Glomerular endothelial cell (primary cell): ENCODE measurements around the gene C1orf210. TPM values are rescaled to one million over a fixed set of nuclear protein-coding genes. Genes with fewer than 3 reads are reported as not detected.

Experiments
- DNase-seq: peaks from one replicate; pipeline ENCODE4 v3.0.0-alpha.2; 2011; ENCODE audit warnings: low read depth, low spot score; ENCODE audit errors: extremely low read depth
- total RNA-seq: library from RNA; depleted of rRNA; stranded (reverse); fragments of >200 nt; gene quantifications from 2 replicates; pipeline ENCODE4 v1.2.3, GENCODE V29; 2015

Gene C1orf210
- total RNA-seq, 1 donor from 2014 or later: not detected

DNA sequence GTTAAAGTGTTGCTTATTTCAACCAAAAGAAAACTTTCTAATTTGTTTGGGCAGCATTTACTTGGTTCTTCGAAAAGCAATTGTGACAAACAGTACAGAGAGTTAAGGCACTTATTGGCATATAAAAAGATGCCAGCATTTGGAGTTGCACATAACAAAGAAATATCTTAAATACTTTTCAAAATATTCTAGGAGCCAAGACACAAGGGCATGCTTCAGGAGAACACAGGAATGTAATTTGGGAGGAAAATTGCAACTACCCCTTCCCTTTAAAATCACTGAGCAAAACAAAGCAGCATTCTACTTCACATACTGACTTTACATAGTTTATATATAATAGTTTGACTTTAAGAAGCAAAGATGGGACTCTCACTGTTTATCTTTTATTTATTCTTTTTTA is 10.8 kb upstream of the C1orf210 start:
- DNase-seq: no peak

DNA sequence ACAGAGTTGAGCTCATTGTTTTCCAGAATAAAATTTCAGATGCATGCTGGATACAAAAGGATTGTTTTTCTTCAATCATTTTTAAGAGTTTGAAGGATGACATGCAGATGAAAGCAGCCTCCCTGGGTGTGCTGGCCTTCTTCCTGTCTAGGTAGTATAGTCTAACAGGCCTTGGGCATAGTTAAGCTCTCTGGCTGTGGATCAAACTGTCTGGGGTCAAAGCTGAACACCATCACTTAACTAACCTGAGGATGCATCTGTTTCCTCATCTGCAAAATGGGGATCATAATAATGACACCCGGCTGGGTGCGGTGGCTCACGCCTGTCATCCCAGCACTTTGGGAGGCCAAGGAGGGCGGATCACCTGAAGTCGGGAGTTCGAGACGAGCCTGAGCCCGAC is 9.4 kb upstream of the C1orf210 start:
- DNase-seq: no peak

DNA sequence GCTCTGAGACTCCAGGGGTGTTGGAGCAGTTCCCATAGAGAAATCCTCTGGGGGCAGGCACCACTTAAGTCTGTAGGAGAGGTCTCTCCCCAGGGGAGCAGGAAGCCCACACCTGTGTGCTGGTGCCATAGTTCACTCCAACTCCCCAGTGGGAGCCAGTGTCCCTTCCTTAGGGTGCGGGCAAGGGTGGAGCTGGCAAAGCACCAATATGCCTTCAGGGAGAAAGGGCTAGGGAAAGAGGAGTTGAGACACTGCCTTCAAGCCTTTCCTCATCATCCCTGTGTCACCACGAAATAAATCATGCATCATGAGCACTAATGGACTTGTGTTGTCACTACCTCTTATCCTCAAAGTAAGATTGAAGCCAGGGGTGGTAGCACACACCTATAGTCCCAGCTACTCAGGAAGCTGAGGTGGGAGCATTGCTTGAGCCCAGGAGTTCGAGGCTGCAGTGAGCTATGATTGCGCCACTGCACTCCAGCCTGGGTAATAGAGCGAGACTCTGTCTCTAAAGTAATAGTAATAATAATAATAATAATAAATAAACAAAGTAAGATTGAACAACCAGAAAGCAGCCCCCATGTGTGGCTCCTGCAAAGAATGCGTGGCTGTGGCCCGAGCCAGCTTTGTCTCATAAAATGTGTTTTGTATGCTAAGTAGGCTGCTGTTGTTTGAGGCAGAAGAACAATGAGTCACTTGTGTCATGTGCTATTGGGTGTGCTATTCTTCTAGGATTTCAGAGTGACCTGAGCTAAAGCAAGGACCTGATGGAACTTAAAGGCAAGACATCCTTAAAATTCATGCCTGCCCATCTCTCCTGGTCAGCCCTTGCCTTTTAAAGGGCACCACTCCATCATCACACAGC is 8.7 kb upstream of the C1orf210 start:
- no peak for DNase-seq

DNA sequence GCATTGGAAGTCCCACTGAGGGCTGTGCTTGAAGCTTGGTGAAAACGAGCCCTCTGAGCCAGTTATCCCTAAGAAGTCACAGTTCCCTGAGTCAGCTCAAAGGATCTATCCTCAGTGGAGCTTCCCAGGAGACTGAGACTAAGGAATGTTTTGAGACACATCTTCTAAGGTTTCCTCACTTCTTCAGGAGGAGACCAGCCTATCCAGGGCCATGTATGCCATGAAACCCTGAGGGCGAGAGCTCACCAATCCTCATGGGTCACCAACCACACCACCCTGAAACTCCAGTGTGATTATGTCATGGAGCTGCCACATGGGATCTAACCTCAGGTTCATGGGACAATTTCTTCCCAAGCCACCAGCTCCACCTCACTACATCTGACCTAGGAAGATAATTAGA is 7.8 kb upstream of the C1orf210 start:
- no peak for DNase-seq

DNA sequence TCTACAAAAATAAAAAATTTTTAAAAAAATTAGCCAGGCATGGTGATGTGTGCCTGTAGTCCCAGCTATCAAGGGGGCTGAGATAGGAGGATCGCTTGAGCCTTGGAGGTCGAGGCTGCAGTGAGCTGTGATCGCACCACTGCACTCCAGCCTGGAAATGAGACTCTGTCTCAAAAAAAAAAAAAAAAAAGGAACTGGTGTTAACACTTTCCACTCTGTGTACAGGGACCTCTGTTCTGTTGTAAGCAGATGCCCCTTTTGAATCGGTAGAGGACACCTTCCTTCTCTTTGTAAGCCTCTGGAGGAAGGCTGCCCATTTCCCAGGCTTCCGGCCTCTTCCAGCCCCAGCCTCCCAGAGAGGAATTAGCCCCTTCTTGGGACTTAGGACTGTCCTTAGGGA is 7.3 kb upstream of the C1orf210 start:
- DNase-seq: no peak

DNA sequence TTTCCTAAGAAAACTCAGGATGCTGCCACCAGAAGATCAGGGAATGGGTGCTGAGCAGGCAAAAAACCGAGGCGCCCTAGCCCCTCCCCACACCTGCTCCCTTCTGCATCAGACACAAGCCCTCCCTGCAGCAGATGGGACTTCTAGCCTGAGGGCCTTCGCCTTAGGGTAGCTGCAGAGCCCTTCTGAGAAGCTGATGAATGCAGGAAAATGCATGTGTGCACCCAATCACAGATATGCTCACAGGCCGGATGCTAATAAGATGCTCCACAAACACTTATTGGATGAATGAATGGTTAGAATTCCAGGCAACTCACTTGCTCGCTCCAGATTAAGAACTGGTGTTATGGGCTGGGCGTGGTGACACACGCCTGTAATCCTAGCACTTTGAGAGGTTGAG is 6.8 kb upstream of the C1orf210 start:
- no peak for DNase-seq

DNA sequence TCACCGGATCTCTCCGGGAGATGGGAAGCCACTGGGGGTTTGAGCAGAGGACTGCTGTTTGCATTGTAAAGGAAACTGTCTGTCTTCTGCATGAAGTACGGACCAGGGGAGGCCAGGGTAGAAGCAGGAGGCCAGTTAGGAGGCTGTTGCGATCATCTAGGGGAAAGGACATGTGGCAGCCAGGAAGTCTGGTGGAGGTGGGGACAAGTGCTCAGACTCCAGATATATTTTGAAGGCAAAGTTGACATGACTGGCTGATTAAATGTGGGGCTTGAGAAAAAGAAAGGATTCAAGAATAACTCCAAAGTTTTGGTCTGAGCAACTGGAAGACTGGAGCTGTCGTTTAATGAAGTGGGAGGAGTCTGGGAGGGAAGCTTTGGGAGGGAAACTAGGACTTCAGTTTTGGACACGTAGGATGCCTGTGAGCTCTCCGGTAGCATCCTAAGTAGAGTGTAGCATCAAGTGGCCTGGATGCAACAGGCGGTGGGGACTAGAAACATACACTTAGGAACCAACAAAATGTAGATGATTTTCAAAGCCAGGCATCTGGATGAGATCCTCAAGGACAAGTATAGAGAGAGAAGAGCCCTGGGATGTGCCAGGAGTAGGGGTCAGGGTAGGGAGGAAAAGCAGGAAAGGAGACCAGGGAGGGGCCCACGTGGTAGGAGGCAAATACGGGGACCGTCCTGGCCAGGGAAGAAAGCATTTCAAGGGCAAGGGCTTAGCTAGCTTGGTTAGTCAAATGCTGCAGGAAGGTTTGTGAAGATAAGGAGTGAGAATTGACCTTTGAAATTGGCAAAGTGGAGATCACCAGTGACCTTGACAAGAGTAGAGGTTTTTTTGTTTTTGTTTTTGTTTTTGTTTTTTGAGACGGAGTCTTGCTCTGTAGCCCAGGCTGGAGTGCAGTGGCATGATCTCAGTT is 3.7 kb upstream of the C1orf210 start:
- no peak for DNase-seq

DNA sequence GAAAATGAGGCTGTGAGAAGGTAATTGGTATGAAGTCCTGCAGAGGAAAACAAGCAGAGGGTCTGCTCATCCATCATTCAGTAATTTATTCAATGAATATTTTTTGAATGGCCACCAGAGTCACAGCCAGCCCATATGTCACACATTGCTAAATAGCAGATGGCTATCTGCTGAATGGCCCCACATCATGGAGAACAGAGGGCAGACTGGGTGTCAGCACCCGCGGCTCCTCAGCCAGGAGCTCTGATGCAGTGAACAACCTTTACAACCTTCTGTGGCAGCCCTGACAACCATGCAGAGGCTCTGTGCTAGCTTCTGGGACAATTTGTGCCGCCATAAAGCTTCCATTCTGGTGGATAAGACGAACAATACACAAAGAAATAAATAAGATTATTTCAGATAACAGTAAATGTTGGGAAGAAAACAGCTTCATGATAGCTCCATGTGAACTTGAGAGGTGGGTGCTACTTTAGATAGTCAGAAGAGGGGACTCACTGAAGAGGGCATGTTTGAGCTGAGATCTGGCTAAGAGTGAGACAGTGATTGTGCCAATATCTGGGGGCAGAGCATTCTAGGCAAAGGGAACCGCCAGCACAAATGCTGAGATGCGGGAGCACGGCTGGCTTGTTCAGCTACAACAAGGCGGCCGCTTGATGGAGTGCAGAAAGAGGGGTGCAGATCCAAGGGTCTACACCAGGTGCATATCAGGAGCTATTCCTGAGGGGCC is 2.8 kb upstream of the C1orf210 start:
- no peak for DNase-seq

DNA sequence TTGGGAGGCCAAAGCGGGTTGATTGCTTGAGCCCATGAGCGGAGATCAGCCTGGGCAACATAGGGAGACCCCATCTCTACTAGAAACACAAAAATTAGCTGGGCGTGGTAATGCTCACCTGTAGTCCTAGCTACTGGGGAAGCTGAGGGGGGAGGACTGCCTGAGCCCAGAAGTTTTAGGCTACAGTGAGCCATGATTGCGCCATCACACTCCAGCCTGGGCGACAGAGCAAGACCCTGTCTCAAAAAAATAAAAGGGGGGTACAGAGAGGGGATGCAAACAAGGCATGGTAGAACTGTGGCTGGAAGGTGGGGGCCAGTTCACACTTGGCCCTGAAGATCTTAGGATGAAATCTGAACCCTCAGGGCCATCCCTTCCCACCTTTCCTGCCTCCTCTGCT is 1.2 kb upstream of the C1orf210 start:
- no peak for DNase-seq

DNA sequence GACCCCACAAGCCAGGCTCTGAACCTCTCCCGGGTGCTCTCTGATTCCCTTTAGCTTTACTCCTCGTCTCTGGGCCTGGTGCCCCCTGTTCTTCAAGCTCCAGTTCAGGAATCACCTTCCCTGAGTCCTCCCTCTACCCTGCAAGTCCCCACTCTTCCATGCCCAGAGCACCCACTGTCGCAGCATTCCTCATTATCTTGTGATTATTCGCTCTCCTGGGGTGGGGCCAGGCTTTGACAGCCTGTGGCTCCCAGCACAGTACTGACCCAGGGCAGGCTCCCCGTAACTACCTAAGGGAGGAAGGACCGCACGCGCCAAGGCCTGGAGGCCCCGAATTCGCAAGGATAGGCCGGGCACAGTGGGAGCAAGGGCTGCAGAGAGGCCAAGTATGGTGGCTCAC is 734 bp upstream of the C1orf210 start:
- DNase-seq: no peak

DNA sequence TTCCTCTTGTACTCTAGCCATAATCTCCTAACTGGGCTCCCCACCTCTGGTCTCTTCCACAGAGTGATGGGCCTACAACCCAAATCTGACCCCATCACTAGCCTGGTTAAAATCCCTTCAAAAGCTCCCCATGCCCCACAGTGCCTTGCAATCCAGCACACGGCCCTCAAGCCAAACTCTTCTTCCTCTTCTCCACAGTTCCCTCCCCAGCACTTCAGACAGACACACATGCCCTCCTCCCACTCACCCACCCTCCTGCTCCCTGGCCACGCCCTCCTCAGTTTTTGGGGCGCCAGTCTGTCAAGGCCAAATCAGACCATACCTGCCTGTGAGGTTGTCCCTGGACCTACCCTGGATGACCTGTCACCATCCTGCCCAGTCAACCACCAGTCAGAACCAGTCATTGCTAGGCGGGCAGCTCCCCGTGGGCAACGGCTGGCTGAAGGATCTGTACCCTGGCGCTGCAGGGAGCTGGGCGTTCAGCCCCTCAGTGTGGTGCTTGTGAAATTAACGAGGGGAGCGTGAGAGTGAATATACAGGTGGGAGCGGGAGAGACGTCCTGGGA is 753 bp downstream of the C1orf210 start:
- no peak for DNase-seq

DNA sequence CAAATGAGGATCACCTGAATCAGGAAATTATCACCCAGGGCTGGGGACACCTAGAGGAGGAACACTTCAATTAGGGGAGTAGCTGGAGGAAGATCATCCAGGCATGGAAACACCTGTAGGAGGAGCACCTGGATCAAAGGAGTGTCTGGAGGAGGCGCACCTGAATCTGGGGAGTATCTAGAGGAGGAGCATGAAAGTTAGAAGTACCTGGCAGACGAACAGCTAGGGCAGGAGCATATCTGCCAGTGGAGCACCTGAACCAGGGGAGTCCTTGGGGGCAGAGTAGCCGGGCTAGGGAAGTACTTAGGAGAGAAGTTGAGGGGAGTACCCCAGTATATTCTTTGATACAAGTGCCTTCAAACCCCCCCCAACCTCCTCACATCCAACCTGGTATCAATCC is 1.3 kb downstream of the C1orf210 start:
- DNase-seq: no peak

DNA sequence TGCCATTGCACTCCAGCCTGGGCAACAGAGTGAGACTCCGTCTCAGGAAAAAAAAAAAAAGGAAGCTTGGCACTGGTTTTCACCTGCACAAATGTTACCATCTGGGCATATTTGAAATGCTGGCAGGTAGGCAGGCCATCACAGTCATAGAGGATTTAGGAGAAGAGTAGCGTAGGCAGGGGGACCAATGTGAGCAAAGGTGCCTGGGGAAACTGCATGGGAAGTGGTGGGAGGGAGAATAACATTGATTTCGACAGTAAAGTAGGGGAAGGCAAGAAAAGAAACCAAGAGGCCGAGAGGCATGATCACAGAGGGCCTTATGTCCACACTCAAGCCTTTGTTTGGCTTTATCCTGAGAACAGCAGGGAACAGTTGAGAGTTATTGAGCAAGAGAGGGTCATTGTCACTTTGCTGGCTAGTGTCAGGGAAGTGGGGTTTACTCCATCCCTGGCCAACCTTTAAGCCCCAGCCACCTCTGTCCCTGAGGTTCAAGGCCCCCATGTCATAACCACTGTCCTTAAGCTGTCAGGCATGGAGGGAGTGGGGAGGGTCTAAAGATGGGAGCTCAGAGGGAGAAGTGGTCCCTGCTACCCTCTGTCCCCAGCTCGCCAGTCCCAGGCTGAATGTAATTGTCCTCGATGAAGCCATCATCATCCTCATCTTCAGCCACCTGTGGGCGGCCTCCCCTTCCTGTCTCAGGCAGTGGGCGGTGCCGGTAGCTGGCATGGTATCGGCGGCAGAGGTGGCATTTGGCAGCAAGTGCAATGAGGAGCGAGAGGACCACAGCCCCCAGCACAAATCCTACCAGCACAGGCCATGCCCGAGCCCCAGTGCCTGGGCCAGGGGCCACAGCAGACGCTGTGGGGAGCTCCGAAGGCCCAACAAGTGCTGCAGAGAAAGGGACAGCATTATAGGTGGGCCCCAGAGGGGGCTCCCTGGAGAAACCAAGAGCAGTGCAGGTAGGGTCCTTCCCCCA is 2.9 kb downstream of the C1orf210 start:
- DNase-seq: no peak

DNA sequence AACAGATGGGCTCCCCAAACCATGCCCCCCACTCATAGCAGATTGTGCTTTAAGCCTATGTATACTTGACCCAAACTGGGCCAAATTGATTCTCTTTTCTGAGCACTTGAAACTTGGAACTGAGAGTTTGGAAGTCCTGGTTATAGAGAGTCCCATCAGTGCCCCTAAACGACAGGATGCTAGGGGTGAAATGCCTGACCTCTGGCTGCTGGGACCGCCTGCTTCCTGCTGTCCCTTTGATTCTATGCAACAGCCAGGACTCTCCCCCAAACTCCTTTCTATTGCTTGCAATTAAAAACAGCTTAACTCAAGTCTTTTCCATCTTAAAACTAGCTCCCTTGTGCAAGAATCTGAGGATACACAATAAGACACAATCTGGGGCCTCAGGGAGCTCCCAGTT is 4.7 kb downstream of the C1orf210 start:
- no peak for DNase-seq

DNA sequence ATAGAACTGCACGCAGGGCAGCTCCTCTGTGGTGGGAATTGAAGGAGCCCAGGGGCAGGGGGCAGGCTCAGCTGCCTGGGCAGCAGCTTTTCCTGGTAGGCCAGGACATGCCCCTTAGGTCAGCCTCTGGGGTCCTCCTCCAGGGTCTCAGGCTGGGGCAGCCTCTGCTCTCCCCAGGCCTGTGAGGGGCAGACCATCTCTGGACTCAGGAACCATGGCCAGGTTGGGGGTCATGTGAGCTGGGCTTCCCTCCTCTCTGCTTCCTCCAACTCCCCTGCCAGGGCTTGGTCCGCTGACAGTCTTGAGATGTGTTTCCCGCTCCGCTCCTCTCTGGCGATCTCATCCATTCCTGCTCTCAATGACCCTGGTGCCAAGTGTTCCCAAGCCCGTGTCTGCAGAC is 5.7 kb downstream of the C1orf210 start:
- DNase-seq: no peak

DNA sequence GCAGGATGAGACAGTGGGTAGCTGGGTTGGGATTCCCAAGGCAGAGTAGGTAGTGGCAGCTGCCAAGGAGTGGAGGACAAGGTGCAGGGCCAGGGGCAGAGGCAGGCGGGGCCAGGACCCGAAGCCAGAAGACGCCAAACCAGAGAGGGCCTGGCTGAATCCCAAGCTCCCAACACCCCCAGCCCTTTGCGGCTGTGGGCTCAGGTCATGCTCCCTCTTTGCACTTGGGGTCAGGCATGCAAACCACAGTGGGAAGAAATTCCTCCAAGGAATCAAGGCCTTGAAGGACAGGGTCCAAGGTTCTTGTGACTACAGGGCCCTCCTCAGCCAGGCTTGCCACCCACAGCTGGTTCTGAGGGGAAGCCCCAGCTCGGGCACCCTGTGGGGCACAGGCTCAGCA is 6.2 kb downstream of the C1orf210 start:
- no peak for DNase-seq

DNA sequence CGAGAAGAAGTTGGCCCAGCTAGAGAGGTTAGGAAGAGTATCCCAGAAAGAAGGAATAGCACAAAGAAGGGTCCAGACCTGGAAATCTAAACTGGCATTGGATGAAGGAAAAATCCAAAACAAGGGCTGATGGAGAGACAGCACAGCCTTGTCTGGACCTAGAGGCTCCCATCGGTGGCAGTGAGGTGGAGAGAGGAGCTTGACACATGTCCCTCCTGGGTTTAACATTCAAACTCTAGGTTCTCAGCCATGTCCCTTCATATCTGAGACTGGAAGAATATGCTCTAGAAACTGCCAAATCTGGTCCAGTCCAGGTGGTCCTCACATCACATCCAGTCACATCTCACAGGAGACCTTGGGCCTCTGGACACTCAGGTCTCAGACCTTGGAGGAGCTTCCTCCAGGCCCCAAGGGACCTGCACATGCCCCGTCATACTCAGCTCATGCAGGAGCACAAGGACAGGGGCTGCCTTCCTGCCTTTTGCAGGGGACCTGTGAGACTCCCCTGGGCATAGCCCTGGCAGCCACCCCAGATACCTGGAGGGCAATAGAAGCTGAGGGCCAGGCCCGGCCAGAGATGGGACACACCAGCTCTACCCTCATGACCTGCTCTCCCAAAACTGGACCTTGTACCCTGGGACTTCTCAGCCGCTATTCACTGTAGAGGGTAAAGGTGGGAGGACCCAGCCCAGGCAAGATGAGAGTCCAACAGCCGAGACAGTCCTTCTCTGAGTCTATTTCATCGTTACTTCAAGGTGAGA is 8.1 kb downstream of the C1orf210 start:
- DNase-seq: no peak

DNA sequence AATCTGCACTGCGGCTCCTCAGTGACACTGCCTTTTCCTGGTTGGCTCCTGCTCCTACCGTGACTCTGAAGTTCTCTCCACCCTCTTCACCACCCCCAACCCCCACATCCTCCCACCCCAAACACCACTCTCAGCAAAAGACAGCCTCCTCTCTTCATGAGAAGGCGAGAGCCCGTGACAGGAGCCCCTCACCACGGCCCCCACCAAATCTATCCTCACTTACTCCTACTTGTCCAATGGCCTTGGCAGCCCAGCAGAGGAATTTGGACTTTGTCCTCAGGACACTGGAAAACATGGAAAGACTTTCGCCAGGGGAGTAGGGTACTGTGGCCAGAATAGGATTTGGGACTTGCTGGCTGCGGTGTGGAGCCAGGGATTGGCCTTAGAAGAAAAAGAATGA is 8.7 kb downstream of the C1orf210 start:
- no peak for DNase-seq
